Measurements from ENCODE around the gene DNASE1L3.

GRCh38 chr3:58176185-58176530, 34.6 kb downstream of the DNASE1L3 start:
- TF ChIP-seq EZH2 (IDR thresholded peaks at IDR 0.05; ENCODE audit: borderline replicate concordance), result no peak
- TF ChIP-seq CTCF (IDR thresholded peaks at IDR 0.05; ENCODE audit: poor library complexity), result no peak
